ENCODE measurements around the gene B3GLCT.
A peak's percentile ranks its signal among the peaks of the same experiment; 100 is the strongest.
"Not testable (repeated sequence)": the region's sequence is repeated elsewhere in the genome, so short reads cannot be mapped to it uniquely, and the experiment has no call there.

Gene B3GLCT

DNA sequence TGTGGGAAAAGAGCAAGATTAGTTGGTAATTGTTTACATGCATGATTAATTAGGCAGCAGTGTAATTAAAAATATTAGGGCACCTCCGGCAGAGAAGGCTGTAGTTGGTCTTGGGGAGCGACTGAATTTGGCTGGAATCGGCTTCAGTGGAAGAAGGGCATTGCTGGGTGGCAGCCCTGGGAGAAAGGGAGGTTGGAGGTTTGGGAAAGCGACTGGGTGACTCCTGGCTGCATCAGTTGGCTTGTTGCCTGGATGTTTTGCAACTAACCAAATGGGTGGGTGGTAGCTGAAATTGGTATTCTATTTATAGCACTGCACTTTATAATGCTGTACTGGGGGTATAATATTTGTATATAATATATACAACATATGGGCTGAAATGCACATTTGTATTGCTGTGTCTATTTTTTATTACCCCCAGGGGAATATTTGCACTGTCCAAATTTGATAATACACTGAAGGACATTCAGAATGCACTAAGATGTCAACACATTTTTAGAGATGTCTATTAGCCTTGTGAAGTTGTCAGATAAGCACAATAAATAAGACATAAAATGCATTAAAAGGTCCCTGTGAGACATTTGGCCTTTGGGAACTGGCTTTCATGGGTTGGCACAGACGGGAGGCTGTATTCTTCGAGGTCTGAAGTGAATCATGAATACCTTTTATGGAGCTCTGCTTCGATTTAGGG, 1.7 kb downstream of the B3GLCT start:
- Histone ChIP-seq H3K27ac (ENCODE audit: low read depth in 2 of 2, low read length in 2 of 2) (no peak overlapping the region), H3K36me3 (ENCODE audit: control insufficient read depth in 2 of 2, insufficient read depth in 2 of 2, low read length in 2 of 2) (no peaks in the 10 kb centered on the region), H3K4me3 (ENCODE audit: low read length in 2 of 2) (peak overlapping the region in 1 of 2 donors; percentile 86), H3K9ac (ENCODE audit: low read depth in 1 of 2, low read length in 2 of 2) (peak overlapping the region; percentile 66 to 86), H3K4me1 (ENCODE audit: control insufficient read depth in 2 of 2, insufficient read depth in 2 of 2, low read length in 2 of 2) (peaks cover 4 to 10% of the 10 kb centered on the region in 2 donors), H3K9me3 (ENCODE audit: control insufficient read depth in 2 of 2, low read length in 2 of 2) (no peaks in the 10 kb centered on the region), H3K27me3 (ENCODE audit: control insufficient read depth in 2 of 2, insufficient read depth in 2 of 2, low read length in 2 of 2) (no peaks in the 10 kb centered on the region)

DNA sequence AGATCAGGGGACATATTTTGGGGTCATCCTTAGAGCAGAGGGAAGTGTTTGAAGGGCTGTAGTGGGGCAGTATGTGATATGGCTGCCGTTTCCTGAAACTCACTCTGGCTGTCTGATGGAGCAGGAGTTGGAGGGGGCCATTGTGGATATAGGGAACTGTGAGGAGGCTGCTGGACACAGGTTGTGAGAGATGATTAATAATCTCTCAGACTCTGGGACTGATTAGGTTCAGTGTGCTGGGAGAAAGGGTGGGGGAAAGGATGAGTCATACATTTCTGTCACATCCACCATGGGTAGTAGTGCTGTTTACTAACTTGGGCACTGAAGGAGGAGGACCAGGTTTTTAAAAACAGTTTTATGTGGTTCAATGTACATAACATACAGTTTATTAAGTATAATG, 4.8 kb downstream of the B3GLCT start:
- no peak overlapping the region for H3K27ac ChIP-seq (ENCODE audit: low read depth in 2 of 2, low read length in 2 of 2)
- no peak overlapping the region for H3K4me3 ChIP-seq (ENCODE audit: low read length in 2 of 2)
- H3K9me3 ChIP-seq (ENCODE audit: control insufficient read depth in 2 of 2, low read length in 2 of 2): no peaks in the 10 kb centered on the region
- no peaks in the 10 kb centered on the region for H3K27me3 ChIP-seq (ENCODE audit: control insufficient read depth in 2 of 2, insufficient read depth in 2 of 2, low read length in 2 of 2)
- H3K9ac ChIP-seq (ENCODE audit: low read depth in 1 of 2, low read length in 2 of 2): no peak overlapping the region
- H3K4me1 ChIP-seq (ENCODE audit: control insufficient read depth in 2 of 2, insufficient read depth in 2 of 2, low read length in 2 of 2): peaks cover 7 to 9% of the 10 kb centered on the region in 2 donors
- no peaks in the 10 kb centered on the region for H3K36me3 ChIP-seq (ENCODE audit: control insufficient read depth in 2 of 2, insufficient read depth in 2 of 2, low read length in 2 of 2)

DNA sequence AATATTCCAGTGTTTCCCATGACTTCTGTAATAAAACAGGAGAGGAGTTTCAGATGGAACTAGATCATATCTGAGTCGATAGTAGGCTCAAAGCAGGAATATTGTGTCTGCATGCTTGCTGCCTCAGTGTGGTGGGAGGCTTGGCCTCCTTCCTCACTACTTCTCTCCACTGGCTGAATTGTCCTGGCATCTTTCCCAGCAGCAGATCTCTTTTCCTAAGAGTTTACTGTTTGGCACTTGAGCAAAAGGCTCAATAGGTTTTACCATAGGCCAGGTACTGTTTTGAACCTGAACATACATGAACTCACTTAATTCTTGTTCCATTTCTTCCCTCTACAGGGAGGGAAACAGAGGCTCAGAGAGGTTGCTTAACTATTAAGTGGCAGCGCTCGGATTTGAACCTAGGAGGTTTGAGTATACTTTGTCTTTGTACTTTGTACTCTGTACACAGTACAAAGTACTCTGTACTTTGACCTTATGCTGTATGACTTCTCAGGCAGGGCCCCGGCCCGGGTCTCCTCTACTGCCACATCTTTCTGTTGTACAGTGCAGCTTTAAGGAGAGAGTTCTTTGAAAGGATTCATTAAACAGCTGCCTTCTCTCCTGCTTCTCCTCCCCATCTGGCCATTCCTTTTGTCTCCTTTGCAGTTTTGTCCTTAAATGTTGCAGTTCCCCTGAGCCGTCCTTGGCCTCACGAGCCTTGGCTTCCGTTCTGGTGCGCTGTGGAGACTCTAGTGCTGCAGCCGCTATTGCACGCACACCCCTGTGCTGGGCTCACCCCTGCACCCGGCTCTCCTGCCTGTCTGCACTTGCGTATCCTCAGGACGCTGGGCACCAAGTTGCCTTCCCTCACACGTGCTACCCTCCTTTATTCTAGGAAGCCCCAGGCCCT, 8.1 kb downstream of the B3GLCT start:
- Histone ChIP-seq H3K9ac (ENCODE audit: low read depth in 1 of 2, low read length in 2 of 2) (no peak overlapping the region), H3K36me3 (ENCODE audit: control insufficient read depth in 2 of 2, insufficient read depth in 2 of 2, low read length in 2 of 2) (no peaks in the 10 kb centered on the region), H3K4me1 (ENCODE audit: control insufficient read depth in 2 of 2, insufficient read depth in 2 of 2, low read length in 2 of 2) (peaks cover 0 to 4% of the 10 kb centered on the region in 2 donors), H3K27me3 (ENCODE audit: control insufficient read depth in 2 of 2, insufficient read depth in 2 of 2, low read length in 2 of 2) (no peaks in the 10 kb centered on the region), H3K27ac (ENCODE audit: low read depth in 2 of 2, low read length in 2 of 2) (no peak overlapping the region), H3K4me3 (ENCODE audit: low read length in 2 of 2) (no peak overlapping the region), H3K9me3 (ENCODE audit: control insufficient read depth in 2 of 2, low read length in 2 of 2) (no peaks in the 10 kb centered on the region)

DNA sequence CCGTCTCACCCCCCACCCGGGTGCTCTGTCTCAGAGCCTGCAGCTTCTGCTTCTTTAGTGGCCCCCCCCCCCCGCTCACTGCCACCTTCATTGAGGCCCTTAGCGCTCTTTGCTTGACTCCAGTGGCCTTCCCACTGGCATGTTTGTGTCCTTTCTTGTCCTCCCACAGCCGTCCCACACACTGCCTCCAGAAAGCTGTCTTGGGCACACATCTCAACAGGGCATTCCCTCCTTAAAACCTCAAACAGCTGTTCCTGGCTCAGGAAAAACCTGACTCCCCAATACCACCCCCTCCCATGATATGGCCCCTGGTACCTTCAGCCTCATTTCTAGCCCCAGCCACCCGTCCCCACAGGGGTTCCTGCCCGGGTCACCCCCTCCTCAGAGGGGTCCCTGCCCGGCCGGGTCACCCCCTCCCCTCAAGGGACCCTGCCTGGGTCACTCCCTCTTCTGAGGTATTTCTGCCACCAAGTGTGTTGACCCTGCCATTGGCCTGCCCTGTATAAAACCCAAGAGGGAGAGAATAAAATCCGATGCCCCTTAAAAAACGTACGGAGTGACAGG, 8.9 kb downstream of the B3GLCT start:
- Histone ChIP-seq H3K27me3 (ENCODE audit: control insufficient read depth in 2 of 2, insufficient read depth in 2 of 2, low read length in 2 of 2) (no peaks in the 10 kb centered on the region), H3K4me1 (ENCODE audit: control insufficient read depth in 2 of 2, insufficient read depth in 2 of 2, low read length in 2 of 2) (peaks cover 0 to 4% of the 10 kb centered on the region in 2 donors), H3K27ac (ENCODE audit: low read depth in 2 of 2, low read length in 2 of 2) (no peak overlapping the region), H3K9ac (ENCODE audit: low read depth in 1 of 2, low read length in 2 of 2) (no peak overlapping the region), H3K9me3 (ENCODE audit: control insufficient read depth in 2 of 2, low read length in 2 of 2) (no peaks in the 10 kb centered on the region), H3K36me3 (ENCODE audit: control insufficient read depth in 2 of 2, insufficient read depth in 2 of 2, low read length in 2 of 2) (no peaks in the 10 kb centered on the region), H3K4me3 (ENCODE audit: low read length in 2 of 2) (no peak overlapping the region)

DNA sequence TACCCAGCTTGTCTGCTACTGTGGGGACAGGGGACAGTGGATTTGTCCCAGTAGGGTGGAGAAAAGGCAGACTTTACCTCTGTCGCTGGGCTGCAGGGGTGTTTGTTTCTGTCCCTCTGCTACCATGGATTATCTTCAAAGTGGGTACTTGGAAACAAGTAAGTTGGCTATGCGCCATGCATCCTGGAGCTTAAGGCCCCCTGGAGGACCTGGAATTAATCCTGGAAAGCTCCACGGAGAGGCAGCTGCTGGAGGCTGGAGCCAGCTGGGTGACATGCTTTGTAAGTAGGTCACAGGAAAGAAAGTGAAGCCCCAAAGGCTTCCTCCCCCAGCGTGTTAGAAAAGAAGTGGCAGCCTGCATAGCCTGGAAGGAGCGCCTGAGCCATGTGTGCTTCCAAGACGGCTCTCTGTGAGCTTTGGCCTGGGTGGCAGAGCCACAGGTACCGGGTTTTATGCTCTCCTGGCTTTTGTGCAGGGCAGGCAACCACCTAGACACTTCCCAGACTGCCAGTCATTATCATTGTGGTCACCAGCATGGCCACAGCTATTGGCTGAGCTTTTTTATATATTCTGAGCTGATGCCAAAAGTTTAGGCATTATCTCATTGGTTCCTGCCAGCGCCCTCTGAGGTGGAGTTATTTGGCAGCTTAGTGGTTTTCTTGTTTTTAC, 9.5 kb downstream of the B3GLCT start:
- Histone ChIP-seq H3K9me3 (ENCODE audit: control insufficient read depth in 2 of 2, low read length in 2 of 2) (no peaks in the 10 kb centered on the region), H3K4me3 (ENCODE audit: low read length in 2 of 2) (no peak overlapping the region), H3K27ac (ENCODE audit: low read depth in 2 of 2, low read length in 2 of 2) (no peak overlapping the region), H3K36me3 (ENCODE audit: control insufficient read depth in 2 of 2, insufficient read depth in 2 of 2, low read length in 2 of 2) (no peaks in the 10 kb centered on the region), H3K4me1 (ENCODE audit: control insufficient read depth in 2 of 2, insufficient read depth in 2 of 2, low read length in 2 of 2) (peaks cover 0 to 4% of the 10 kb centered on the region in 2 donors), H3K9ac (ENCODE audit: low read depth in 1 of 2, low read length in 2 of 2) (no peak overlapping the region), H3K27me3 (ENCODE audit: control insufficient read depth in 2 of 2, insufficient read depth in 2 of 2, low read length in 2 of 2) (no peaks in the 10 kb centered on the region)

DNA sequence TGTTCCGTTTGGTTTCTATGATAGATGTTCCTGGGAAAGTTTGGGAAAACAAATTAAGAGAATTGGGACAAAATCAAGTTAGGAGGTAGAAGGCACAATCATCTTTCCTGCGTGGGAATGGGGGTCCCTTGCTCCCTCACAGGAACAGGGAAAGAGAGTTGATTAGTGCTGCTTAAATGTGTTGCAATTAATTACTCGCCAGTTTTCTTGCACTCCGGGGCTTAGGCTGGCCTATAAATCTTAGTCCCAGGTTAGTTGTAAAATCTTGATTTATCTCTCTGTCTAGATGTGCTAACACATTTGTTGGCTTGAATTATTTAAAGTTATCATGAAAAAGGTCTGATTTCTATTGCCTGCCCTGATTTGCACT, 10.1 kb downstream of the B3GLCT start:
- Histone ChIP-seq H3K27me3 (ENCODE audit: control insufficient read depth in 2 of 2, insufficient read depth in 2 of 2, low read length in 2 of 2) (no peaks in the 10 kb centered on the region), H3K9ac (ENCODE audit: low read depth in 1 of 2, low read length in 2 of 2) (no peak overlapping the region), H3K9me3 (ENCODE audit: control insufficient read depth in 2 of 2, low read length in 2 of 2) (no peaks in the 10 kb centered on the region), H3K27ac (ENCODE audit: low read depth in 2 of 2, low read length in 2 of 2) (no peak overlapping the region), H3K4me3 (ENCODE audit: low read length in 2 of 2) (no peak overlapping the region), H3K4me1 (ENCODE audit: control insufficient read depth in 2 of 2, insufficient read depth in 2 of 2, low read length in 2 of 2) (peaks cover 0 to 4% of the 10 kb centered on the region in 2 donors), H3K36me3 (ENCODE audit: control insufficient read depth in 2 of 2, insufficient read depth in 2 of 2, low read length in 2 of 2) (no peaks in the 10 kb centered on the region)

DNA sequence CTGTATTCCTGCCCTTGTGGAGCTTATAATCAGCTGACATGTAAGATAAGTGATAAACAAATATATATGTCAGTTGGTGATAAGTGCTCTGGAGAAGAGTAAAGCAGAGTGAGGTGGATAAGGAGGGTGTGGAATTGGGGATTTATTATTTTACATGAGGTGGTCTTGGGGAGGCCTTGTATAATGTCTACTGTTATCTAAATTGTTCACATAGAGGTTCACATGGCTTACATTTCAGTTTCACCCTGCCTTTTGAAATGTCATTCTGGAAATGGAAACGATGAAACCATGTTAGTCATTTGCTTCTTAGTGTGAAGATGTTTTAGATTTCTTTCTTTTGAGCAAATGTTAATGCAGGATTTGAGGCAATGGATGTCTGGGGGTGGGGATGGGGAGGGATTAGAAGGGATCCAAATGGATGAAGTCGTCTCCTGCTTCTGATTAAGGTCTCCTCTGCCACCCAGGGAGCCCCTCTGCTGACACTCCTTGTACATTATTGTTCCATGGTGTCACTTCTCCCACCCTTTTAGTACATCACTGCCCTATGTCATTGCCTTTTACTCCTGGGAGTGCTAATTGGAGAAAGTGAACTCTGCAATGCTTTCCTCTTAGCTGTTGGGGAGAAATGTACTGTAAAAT, 14.0 kb downstream of the B3GLCT start:
- H3K27ac ChIP-seq (ENCODE audit: low read depth in 2 of 2, low read length in 2 of 2): no peak overlapping the region
- H3K4me3 ChIP-seq (ENCODE audit: low read length in 2 of 2): no peak overlapping the region
- H3K4me1 ChIP-seq (ENCODE audit: control insufficient read depth in 2 of 2, insufficient read depth in 2 of 2, low read length in 2 of 2): peaks cover 0 to 4% of the 10 kb centered on the region in 2 donors
- H3K9ac ChIP-seq (ENCODE audit: low read depth in 1 of 2, low read length in 2 of 2): no peak overlapping the region
- H3K36me3 ChIP-seq (ENCODE audit: control insufficient read depth in 2 of 2, insufficient read depth in 2 of 2, low read length in 2 of 2): no peaks in the 10 kb centered on the region
- H3K9me3 ChIP-seq (ENCODE audit: control insufficient read depth in 2 of 2, low read length in 2 of 2): no peaks in the 10 kb centered on the region
- no peaks in the 10 kb centered on the region for H3K27me3 ChIP-seq (ENCODE audit: control insufficient read depth in 2 of 2, insufficient read depth in 2 of 2, low read length in 2 of 2)

DNA sequence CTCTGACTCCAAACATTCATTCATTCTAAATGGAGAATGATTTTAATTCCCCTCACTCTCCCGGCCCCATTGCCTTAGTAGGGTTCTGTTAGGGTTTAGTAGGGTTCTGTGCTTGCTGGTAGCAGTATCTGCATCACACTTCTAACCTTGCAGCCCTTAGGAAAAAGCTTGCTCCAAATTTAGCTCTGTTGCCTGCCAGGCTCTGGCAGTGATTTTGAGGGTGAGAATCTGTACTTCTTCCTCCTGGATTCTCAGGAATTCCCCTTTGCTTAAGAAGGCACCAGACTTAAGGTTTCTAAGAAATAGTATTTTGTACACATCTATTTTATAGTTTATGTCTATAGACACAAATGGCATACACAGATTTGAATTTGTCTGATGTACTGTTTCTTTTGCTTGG, 14.7 kb downstream of the B3GLCT start:
- H3K4me3 ChIP-seq (ENCODE audit: low read length in 2 of 2): no peak overlapping the region
- no peak overlapping the region for H3K27ac ChIP-seq (ENCODE audit: low read depth in 2 of 2, low read length in 2 of 2)
- H3K27me3 ChIP-seq (ENCODE audit: control insufficient read depth in 2 of 2, insufficient read depth in 2 of 2, low read length in 2 of 2): no peaks in the 10 kb centered on the region
- no peaks in the 10 kb centered on the region for H3K36me3 ChIP-seq (ENCODE audit: control insufficient read depth in 2 of 2, insufficient read depth in 2 of 2, low read length in 2 of 2)
- H3K9me3 ChIP-seq (ENCODE audit: control insufficient read depth in 2 of 2, low read length in 2 of 2): no peaks in the 10 kb centered on the region
- no peaks in the 10 kb centered on the region for H3K4me1 ChIP-seq (ENCODE audit: control insufficient read depth in 2 of 2, insufficient read depth in 2 of 2, low read length in 2 of 2)
- H3K9ac ChIP-seq (ENCODE audit: low read depth in 1 of 2, low read length in 2 of 2): no peak overlapping the region

DNA sequence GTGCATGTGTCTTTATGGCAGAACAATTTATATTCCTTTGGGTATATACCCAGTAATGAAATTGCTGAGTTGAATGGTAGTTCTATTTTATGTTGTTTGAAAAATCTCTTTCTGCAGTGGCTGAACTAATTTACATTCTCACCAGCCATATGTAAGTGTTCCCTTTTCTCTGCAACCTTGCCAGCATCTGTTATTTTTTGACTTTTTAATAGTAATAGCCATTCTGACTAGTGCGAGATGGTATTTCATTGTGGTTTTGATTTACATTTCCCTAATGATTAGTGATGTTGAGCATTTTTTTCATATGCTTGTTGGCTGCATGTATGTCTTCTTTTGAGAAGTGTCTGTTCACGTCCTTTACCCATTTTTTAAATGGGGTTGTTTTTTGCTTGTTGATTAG, 17.1 kb downstream of the B3GLCT start:
- H3K27me3 ChIP-seq (ENCODE audit: control insufficient read depth in 2 of 2, insufficient read depth in 2 of 2, low read length in 2 of 2); H3K9me3 ChIP-seq (ENCODE audit: control insufficient read depth in 2 of 2, low read length in 2 of 2); H3K4me1 ChIP-seq (ENCODE audit: control insufficient read depth in 2 of 2, insufficient read depth in 2 of 2, low read length in 2 of 2); H3K36me3 ChIP-seq (ENCODE audit: control insufficient read depth in 2 of 2, insufficient read depth in 2 of 2, low read length in 2 of 2); H3K27ac ChIP-seq (ENCODE audit: low read depth in 2 of 2, low read length in 2 of 2); H3K9ac ChIP-seq (ENCODE audit: low read depth in 1 of 2, low read length in 2 of 2); H3K4me3 ChIP-seq (ENCODE audit: low read length in 2 of 2): not testable (repeated sequence)

All from mucosa of rectum (tissue), 2 donors.